Left ventricle myocardium inferior (tissue), 1 donor: ENCODE measurements around the gene CFAP298. TPM values are rescaled to one million over a fixed set of nuclear protein-coding genes. Genes with fewer than 3 reads are reported as not detected.

Experiments
- DNase-seq: peaks from one replicate; pipeline ENCODE4 v3.0.0-alpha.2; 2020
- H3K27ac ChIP-seq: fragments of 200-600 bp; replicated peaks from 2 replicates; pipeline ENCODE4 v1.8.0; 2021
- H3K27me3 ChIP-seq: fragments of 200-600 bp; 2 replicates; pipeline ENCODE4 v1.8.0; 2021; ENCODE audit warnings: low read depth
- H3K36me3 ChIP-seq: fragments of 200-600 bp; 2 replicates; pipeline ENCODE4 v1.8.0; 2021
- H3K4me1 ChIP-seq: fragments of 200-600 bp; 2 replicates; pipeline ENCODE4 v1.8.0; 2021
- H3K4me3 ChIP-seq: fragments of 200-600 bp; 2 replicates; pipeline ENCODE4 v1.8.0; 2021; ENCODE audit warnings: mild to moderate bottlenecking, moderate library complexity
- H3K9me3 ChIP-seq: fragments of 200-600 bp; replicated peaks from 2 replicates; pipeline ENCODE4 v1.8.0; 2021
- CTCF ChIP-seq: fragments of 200-600 bp; IDR thresholded peaks from 2 replicates; pipeline ENCODE4 v1.8.0; 2021; ENCODE audit warnings: antibody characterized with exemption, mild to moderate bottlenecking, borderline replicate concordance
- intact Hi-C: fragments of 100-400 bp; cut with micrococcal nuclease; formaldehyde crosslinking; loops from one replicate; pipeline ENCODE4 v1.11.0; 2022
- total RNA-seq: library from RNA; stranded (reverse); fragmentation: NEBNext Ultra II Directional; extraction: Animal tissue kit (Norgen Biotek cat#: 25700); gene quantifications from one replicate; pipeline ENCODE4 v1.2.1, GENCODE V29; 2021
- donor health status: DM: no; HTN: yes; CAD: no; lungs with severe emphysema.

CFAP298 gene
- total RNA-seq, 1 donor from 2014 or later, result 20.2 TPM

GRCh38 chr21:32558106-32558505 is 54.1 kb downstream of the CFAP298 start:
- Histone ChIP-seq H3K27me3 (no peaks in the 10 kb centered on the region), H3K27ac (no peak overlapping the region), H3K9me3 (no peaks in the 10 kb centered on the region), H3K4me1 (peaks cover 12% of the 10 kb centered on the region), H3K36me3 (no peaks in the 10 kb centered on the region), H3K4me3 (no peak overlapping the region)
- no peak for TF ChIP-seq CTCF
- intact Hi-C loops, result no loop called here
- no peak for DNase-seq

- H3K27ac ChIP-seq, result peak overlapping the region; percentile 44
- no peaks in the 10 kb centered on the region for H3K27me3 ChIP-seq
- intact Hi-C loops, result no loop called here
- DNase-seq, result no peak
- no peaks in the 10 kb centered on the region for H3K36me3 ChIP-seq
- H3K4me1 ChIP-seq, result peaks cover 8% of the 10 kb centered on the region
- H3K9me3 ChIP-seq, result no peaks in the 10 kb centered on the region
- TF ChIP-seq CTCF, result no peak
- no peak overlapping the region for H3K4me3 ChIP-seq
Measured at GRCh38 chr21:32554832-32555638, 57.1 kb downstream of the CFAP298 start.

- TF ChIP-seq CTCF, result no peak
- no peak overlapping the region for H3K4me3 ChIP-seq
- no peak overlapping the region for H3K27ac ChIP-seq
- DNase-seq, result no peak
- H3K36me3 ChIP-seq, result no peaks in the 10 kb centered on the region
- peaks cover 3% of the 10 kb centered on the region for H3K4me1 ChIP-seq
- no peaks in the 10 kb centered on the region for H3K9me3 ChIP-seq
- intact Hi-C loops, result no loop called here
- no peaks in the 10 kb centered on the region for H3K27me3 ChIP-seq
Measured at GRCh38 chr21:32549886-32550285, 62.3 kb downstream of the CFAP298 start.

GRCh38 chr21:32549440-32549839 is 62.7 kb downstream of the CFAP298 start:
- Histone ChIP-seq H3K4me3 (no peak overlapping the region), H3K27me3 (no peaks in the 10 kb centered on the region), H3K36me3 (no peaks in the 10 kb centered on the region), H3K4me1 (no peaks in the 10 kb centered on the region), H3K9me3 (no peaks in the 10 kb centered on the region), H3K27ac (no peak overlapping the region)
- intact Hi-C loops, result no loop called here
- no peak for DNase-seq
- no peak for TF ChIP-seq CTCF

Other genes with a start within 250 kb of the CFAP298 start
- 13.8 TPM for gene URB1, start 219.4 kb downstream of the CFAP298 start, total RNA-seq
- gene EVA1C, start 199.7 kb downstream of the CFAP298 start, total RNA-seq, result 13.9 TPM
- 3.0 TPM for gene TCP10L, start 26.9 kb downstream of the CFAP298 start, total RNA-seq
- gene SYNJ1, start 115.6 kb upstream of the CFAP298 start, total RNA-seq, result 12.3 TPM
- 10.7 TPM for gene PAXBP1, start 159.4 kb upstream of the CFAP298 start, total RNA-seq